ENCODE measurements around the gene DPEP1.

DPEP1 gene

GRCh38 chr16:89600427-89600826, 13.0 kb upstream of the DPEP1 start:
- DNase-seq: no peak

- DNase-seq: no peak
Measured at GRCh38 chr16:89600956-89601355, 12.5 kb upstream of the DPEP1 start.

- no peak for DNase-seq
Measured at GRCh38 chr16:89601906-89602272, 11.6 kb upstream of the DPEP1 start.

- DNase-seq: no peak
Measured at GRCh38 chr16:89602273-89602951, 11.0 kb upstream of the DPEP1 start.

- no peak for DNase-seq
Measured at GRCh38 chr16:89602952-89603590, 10.4 kb upstream of the DPEP1 start.

- DNase-seq: no peak
Measured at GRCh38 chr16:89604764-89605163, 8.7 kb upstream of the DPEP1 start.

GRCh38 chr16:89605186-89605970, 8.1 kb upstream of the DPEP1 start:
- no peak for DNase-seq

GRCh38 chr16:89606006-89606405, 7.4 kb upstream of the DPEP1 start:
- DNase-seq: no peak

- no peak for DNase-seq
Measured at GRCh38 chr16:89607453-89607852, 6.0 kb upstream of the DPEP1 start.

GRCh38 chr16:89607937-89608740, 5.3 kb upstream of the DPEP1 start:
- no peak for DNase-seq

- no peak for DNase-seq
Measured at GRCh38 chr16:89610108-89610453, 3.4 kb upstream of the DPEP1 start.

- DNase-seq: no peak
Measured at GRCh38 chr16:89612415-89613166, 851 bp upstream of the DPEP1 start.

- DNase-seq: no peak
Measured at GRCh38 chr16:89613954-89614459, 565 bp downstream of the DPEP1 start.

GRCh38 chr16:89615176-89615575, 1.7 kb downstream of the DPEP1 start:
- no peak for DNase-seq

GRCh38 chr16:89615596-89616090, 2.2 kb downstream of the DPEP1 start:
- no peak for DNase-seq

- no peak for DNase-seq
Measured at GRCh38 chr16:89616623-89617022, 3.2 kb downstream of the DPEP1 start.

GRCh38 chr16:89617036-89617435, 3.6 kb downstream of the DPEP1 start:
- DNase-seq: no peak

- DNase-seq: no peak
Measured at GRCh38 chr16:89618109-89618998, 4.9 kb downstream of the DPEP1 start.

GRCh38 chr16:89619840-89620239, 6.4 kb downstream of the DPEP1 start:
- no peak for DNase-seq

- no peak for DNase-seq
Measured at GRCh38 chr16:89620406-89620841, 7.0 kb downstream of the DPEP1 start.

- no peak for DNase-seq
Measured at GRCh38 chr16:89621136-89621697, 7.8 kb downstream of the DPEP1 start.

Data from NCI-H774 (cell line).